ENCODE data around the gene MRGPRF.

Gene MRGPRF

DNA sequence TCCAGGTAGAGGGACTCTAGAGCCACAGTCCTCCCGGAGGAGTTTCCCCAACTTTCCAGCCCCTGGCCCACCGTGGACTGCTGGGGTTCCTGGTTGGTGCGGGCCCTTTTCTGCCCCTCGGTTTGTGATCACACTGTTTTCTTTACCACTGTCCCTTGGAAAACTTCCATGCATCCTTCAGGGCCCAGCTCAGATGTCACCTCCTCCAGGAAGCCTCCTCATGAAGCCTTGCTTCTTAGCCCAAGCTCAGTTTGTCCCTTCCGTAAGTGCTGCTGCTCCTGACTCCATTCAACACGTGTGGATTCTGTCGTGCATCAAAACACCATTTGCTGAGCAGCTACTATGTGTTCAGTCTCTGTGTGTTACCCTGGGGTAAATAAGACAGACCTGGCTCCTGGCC is 19.8 kb upstream of the MRGPRF start:
- TF ChIP-seq, protein P1, sequence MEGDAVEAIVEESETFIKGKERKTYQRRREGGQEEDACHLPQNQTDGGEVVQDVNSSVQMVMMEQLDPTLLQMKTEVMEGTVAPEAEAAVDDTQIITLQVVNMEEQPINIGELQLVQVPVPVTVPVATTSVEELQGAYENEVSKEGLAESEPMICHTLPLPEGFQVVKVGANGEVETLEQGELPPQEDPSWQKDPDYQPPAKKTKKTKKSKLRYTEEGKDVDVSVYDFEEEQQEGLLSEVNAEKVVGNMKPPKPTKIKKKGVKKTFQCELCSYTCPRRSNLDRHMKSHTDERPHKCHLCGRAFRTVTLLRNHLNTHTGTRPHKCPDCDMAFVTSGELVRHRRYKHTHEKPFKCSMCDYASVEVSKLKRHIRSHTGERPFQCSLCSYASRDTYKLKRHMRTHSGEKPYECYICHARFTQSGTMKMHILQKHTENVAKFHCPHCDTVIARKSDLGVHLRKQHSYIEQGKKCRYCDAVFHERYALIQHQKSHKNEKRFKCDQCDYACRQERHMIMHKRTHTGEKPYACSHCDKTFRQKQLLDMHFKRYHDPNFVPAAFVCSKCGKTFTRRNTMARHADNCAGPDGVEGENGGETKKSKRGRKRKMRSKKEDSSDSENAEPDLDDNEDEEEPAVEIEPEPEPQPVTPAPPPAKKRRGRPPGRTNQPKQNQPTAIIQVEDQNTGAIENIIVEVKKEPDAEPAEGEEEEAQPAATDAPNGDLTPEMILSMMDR (IDR thresholded peaks at IDR 0.05; ENCODE audit: extremely low read depth, missing control alignments), result no peak
- DNase-seq (ENCODE audit: low spot score), result no peak

DNA sequence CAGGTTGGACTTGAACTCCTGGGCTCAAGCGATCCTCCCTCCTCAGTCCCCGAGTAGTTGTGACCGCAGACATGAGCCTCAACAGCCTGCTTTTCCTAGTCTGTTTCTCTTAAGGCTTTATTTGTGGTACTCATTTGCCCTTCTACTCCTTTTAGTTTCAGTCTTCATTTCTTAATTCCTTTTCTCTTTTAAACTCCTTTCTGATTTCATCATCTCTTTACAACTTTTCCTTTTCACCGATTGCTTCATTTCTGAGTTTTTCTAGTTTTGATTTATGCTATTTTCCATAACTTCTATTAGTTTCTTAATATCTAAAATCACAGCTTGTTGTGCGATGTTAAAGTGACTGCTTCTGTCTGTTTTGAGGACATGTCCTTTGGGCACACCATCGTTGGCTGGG is 17.3 kb upstream of the MRGPRF start:
- TF ChIP-seq, protein P1 (IDR thresholded peaks at IDR 0.05; ENCODE audit: extremely low read depth, missing control alignments), result no peak
- DNase-seq (ENCODE audit: low spot score), result no peak

DNA sequence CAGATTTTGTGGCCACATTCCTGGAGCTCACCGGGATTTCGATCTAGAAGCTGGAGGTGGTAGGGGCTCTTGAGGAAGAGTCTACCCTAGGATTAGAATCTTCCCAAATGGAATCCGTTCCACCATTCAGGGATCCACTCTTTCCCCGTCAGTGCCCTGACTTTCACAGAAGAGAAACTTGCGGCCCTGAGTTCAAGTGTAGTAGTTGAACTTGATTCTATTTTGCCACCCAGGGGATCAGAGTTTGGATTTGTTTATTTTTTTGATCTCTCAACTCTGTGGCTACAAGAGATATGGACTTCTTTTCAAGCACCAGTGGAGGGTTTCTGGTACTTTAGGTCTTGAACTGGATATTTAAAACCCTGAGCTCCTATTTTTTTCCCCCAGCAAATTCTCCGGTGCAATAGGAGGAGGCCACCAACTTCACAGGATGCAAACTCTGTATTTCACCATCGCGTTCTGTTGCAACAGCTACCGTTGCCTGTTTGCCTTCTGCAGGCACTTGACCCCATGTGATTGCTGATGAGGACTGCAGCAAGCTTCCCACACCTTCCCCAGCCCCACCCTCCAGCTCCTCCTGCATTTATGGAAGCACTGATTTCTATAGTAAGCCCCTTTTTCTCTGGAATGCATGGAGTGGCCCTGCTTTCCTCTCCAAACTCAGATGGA is 14.8 kb upstream of the MRGPRF start:
- DNase-seq (ENCODE audit: low spot score), result no peak
- TF ChIP-seq, protein P1 (IDR thresholded peaks at IDR 0.05; ENCODE audit: extremely low read depth, missing control alignments), result no peak

DNA sequence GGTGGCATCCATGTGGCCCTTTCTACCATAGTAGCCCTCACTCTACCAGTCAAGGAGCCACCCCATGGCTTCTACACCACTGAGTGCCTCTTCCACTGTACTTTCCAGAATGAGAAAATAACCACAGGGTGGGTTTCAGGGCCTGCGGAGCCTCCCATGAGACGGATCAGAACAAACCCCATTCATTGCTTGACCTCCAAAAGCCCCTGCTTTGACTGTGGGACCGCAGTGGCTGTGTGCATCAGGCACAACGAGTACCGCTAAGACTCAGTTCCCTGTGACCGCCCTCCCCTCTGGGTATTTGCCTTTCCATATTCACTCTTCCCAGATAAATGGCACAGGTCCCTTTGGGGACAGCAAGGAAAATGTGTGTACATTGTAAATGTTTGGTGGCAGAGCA is 11.5 kb upstream of the MRGPRF start:
- TF ChIP-seq, protein P1 (IDR thresholded peaks at IDR 0.05; ENCODE audit: extremely low read depth, missing control alignments), result no peak
- no peak for DNase-seq (ENCODE audit: low spot score)

DNA sequence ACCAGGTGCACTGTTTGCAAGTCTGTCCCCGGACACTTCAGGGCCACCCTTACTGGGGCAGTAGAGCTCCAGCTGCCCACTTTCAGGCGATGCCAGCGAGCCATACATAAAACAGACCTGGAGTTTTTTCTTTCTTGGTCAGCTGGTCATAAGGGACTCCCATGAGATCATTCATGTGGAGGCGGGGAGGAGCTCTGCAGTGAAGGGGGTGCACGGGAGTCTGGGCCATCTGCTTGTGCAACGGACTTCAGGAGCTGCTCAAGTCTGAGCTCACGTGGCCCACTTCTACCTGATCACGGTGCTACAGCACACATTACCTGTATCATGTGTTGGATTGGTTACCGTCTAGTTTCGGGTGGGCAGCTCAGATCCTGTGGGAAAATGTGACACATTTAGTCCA is 9.2 kb upstream of the MRGPRF start:
- TF ChIP-seq, protein P1 (IDR thresholded peaks at IDR 0.05; ENCODE audit: extremely low read depth, missing control alignments), result no peak
- DNase-seq (ENCODE audit: low spot score), result no peak

DNA sequence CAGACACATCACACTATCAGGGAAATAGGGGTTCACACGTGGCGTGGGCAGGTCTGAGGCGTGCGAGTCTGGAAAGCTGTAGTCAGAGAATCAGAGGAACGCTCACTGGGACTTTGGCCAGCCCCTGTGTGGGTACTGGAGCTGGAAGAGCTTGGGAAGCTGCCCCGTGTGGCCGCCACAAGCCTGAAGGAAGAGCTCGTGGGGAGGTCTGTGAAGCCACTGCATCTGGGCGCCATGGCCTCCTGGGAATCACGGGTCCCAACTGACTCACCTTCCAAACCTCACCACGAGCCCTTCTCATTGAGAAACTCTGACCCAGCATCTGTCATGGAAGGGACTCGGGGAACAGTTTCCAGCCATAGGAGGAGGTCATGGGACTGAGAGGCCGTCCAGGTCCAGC is 5.9 kb upstream of the MRGPRF start:
- no peak for DNase-seq (ENCODE audit: low spot score)
- TF ChIP-seq, protein P1 (IDR thresholded peaks at IDR 0.05; ENCODE audit: extremely low read depth, missing control alignments), result no peak

DNA sequence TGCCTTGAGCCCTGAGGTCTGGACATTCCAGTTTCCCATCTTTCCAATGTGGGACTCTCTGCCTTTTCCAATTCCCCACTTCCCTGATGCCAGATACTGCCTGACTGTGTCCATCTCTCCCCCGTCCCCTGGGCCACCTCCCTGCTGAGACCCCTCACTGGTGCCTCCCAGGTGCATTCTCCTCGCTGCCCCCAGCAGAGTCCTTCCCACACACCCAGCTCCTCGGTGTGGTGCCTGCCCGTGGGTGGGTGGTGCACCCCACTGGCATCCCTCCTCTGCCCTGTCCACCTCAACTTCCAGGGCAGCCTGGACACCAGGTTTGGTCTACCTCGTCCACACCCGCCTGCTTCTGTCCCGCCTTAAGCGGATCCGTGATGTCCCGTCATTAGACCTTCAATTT is 4.9 kb upstream of the MRGPRF start:
- TF ChIP-seq, protein P1 (IDR thresholded peaks at IDR 0.05; ENCODE audit: extremely low read depth, missing control alignments), result no peak
- DNase-seq (ENCODE audit: low spot score), result no peak

All from GM20000 (cell line).